ENCODE measurements around the gene SEC22C. TPM values are rescaled to one million over a fixed set of nuclear protein-coding genes. Genes with fewer than 3 reads are reported as not detected.

Gene SEC22C
- 62.1 and 76.2 TPM in 2 replicates for total RNA-seq

GRCh38 chr3:42581709-42582473 lies at the start of gene SEC22C:
Gene SEC22C (minus strand): TSS chr3:42581967. CDS start chr3:42569046, 12,921 bp downstream.

GRCh38 chr3:42600111-42600957 lies 18.6 kb upstream of the SEC22C start, which contains the start of gene NKTR:
Gene NKTR (plus strand): TSS chr3:42600686. CDS start chr3:42601007, 321 bp downstream.

GRCh38 chr3:42502429-42503250 lies 79.1 kb downstream of the SEC22C start, which contains the start of gene VIPR1:
Gene VIPR1 (plus strand): TSS chr3:42502643. CDS start chr3:42502736, 93 bp downstream.

Other genes with a start within 250 kb of the SEC22C start
- gene LYZL4, start 171.4 kb downstream of the SEC22C start, total RNA-seq, result not detected in 2 replicates
- under 0.01 and 0.17 TPM in 2 replicates for gene VIPR1, start 79.3 kb downstream of the SEC22C start, total RNA-seq
- 23.3 and 29.4 TPM in 2 replicates for gene SS18L2, start 8.9 kb upstream of the SEC22C start, total RNA-seq
- 11.7 and 12.3 TPM in 2 replicates for gene NKTR, start 18.7 kb upstream of the SEC22C start, total RNA-seq
- 12.1 and 12.8 TPM in 2 replicates for gene ZBTB47, start 71.7 kb upstream of the SEC22C start, total RNA-seq
- not detected in 2 replicates for gene KLHL40, start 103.6 kb upstream of the SEC22C start, total RNA-seq
- not detected in 2 replicates for gene HHATL, start 120.8 kb upstream of the SEC22C start, total RNA-seq
- 1.2 and 2.7 TPM in 2 replicates for gene CCDC13, start 191.3 kb upstream of the SEC22C start, total RNA-seq
- gene HIGD1A, start 222.5 kb upstream of the SEC22C start, total RNA-seq, result 134 and 168 TPM in 2 replicates
- under 0.01 and 0.50 TPM in 2 replicates for gene ACKR2, start 227.5 kb upstream of the SEC22C start, total RNA-seq

Measured in bronchus fibroblast of lung (primary cell).